ENCODE data around the gene GCH1. TPM values are rescaled to one million over a fixed set of nuclear protein-coding genes. Genes with fewer than 3 reads are reported as not detected.
"Not testable (repeated sequence)": the region's sequence is repeated elsewhere in the genome, so short reads cannot be mapped to it uniquely, and the experiment has no call there.

GCH1 gene
- total RNA-seq, 4 donors from 2014 or later: 9.5 to 24.1 (median 15.4) TPM

DNA sequence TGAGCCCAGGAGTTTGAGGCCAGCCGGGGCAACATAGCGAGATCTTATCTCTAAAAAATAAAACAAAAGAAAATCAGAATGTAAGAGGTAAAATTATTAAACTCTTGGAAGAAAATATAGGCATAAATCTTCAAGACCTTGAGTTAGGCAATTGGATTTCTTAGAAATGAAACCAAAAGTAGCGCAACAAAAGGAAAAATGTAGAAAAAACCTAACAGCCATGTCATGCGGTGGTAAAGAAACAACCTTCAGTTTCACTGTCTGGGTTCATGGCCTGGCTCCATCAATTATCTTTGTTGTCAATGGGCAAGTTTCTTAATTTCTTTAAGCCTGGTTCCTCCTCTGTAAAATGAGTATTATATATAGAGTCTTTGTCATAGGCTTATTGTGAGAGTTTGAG is 5.6 kb upstream of the GCH1 start:
- no peak overlapping the region for H3K4me3 ChIP-seq (ENCODE audit: low read depth, poor library complexity, severe bottlenecking)
- DNase-seq (ENCODE audit: low spot score in 2 of 2): no peak
- 84 to 91% methylated on average over 4 of the region's 4 CpGs for WGBS, 2 donors
- TF ChIP-seq POLR2A (IDR thresholded peaks at IDR 0.05): no peak
- no peak for TF ChIP-seq CTCF (IDR thresholded peaks at IDR 0.05)
- intact Hi-C loops (cut with DNase I; ENCODE audit: low total_unique reads): no loop called here

DNA sequence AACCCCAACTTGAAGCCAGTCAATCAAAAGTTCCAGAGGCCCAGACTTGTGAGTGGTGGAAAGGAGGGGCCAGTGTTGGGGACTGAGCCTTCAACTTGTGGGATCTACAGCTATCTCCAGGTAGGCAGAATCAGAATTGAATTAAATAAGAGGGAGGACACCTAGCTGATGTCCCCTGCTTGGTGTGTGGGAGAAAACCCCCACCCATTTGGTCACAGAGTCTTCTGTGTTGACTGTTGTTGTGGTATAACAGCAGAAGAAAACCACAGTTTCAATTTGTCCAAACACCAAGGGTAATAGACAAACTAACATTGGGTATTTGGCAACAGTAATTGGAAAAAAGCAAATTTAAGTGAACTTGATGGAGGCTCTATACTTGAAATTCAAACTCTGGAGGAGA is 3.4 kb upstream of the GCH1 start:
- DNase-seq (ENCODE audit: low spot score in 2 of 2): no peak
- intact Hi-C loops (cut with DNase I; ENCODE audit: low total_unique reads): no loop called here
- no peak for TF ChIP-seq POLR2A (IDR thresholded peaks at IDR 0.05)
- no peak for TF ChIP-seq CTCF (IDR thresholded peaks at IDR 0.05)
- no peak overlapping the region for H3K4me3 ChIP-seq (ENCODE audit: low read depth, poor library complexity, severe bottlenecking)

DNA sequence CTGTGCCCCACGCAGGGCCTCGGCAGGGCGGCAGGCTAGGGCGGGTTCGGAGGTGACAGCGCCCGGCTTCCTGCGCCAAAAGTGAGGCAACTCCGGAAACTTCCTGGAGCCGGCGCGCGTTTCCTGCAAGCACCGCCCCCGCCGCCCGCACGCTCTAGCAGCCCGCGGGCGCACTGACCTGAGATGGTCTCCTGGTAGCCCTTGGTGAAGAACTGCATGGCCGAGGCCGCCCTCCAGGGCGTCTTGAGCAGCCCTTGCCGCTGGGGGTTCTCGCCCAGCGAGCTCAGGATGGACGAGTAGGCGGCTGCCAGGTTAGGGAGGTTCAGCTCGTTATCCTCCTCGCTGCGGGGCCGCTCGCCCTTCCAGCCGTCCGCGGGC is 494 bp downstream of the GCH1 start:
- TF ChIP-seq CTCF (IDR thresholded peaks at IDR 0.05): no peak
- TF ChIP-seq POLR2A (IDR thresholded peaks at IDR 0.05): no peak
- WGBS, 2 donors: 1% methylated on average over 26 of the region's 37 CpGs; no CpG with 5 or more reads in 1 of the 2 donors
- intact Hi-C loops (cut with DNase I; ENCODE audit: low total_unique reads): no loop called here
- DNase-seq (ENCODE audit: low spot score in 2 of 2): peak; percentile 58 to 95
- peak overlapping the region; percentile 89 for H3K4me3 ChIP-seq (ENCODE audit: low read depth, poor library complexity, severe bottlenecking)

DNA sequence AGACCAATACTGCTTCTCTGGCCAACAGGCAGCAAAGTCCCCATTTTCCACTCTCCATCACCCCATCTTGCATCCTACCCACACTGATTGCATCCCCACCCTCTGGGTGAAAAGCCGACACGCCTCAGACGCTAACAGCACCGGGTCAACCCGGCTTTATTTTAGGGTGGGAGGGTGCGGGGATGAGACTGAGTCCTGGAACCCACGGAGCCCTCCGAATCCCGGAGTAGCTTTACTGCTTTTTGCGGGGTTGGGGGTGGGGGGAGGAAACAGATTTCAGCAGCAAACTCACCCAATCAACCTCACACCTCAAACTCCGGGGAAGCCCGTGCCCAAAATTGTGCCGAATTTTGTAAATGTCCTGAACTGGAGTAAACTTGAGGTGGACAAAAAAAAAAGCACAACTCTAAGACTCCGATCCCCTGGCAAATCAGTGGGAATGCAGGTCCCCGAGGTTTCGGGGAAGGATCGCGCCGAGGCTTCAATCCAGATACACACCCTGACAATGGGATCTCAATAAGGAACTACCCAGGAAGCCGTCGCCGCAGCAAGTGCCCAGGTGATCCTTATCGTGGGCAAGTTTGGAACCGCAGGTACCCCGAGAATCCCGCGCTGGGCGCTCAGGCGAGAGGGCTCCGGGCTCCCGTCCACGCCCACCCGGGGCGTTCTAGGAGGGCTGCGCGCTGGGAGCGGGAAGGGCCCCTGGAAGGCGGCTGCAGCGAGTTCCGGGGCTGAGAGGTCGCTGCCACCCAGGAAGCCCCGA is 1.1 kb downstream of the GCH1 start:
- WGBS, 2 donors: 1 to 4% methylated on average over 28 to 33 of the region's 42 CpGs
- intact Hi-C loops (cut with DNase I; ENCODE audit: low total_unique reads): no loop called here
- DNase-seq (ENCODE audit: low spot score in 2 of 2): no peak
- TF ChIP-seq CTCF (IDR thresholded peaks at IDR 0.05): no peak
- no peak for TF ChIP-seq POLR2A (IDR thresholded peaks at IDR 0.05)
- peak overlapping the region; percentile 89 for H3K4me3 ChIP-seq (ENCODE audit: low read depth, poor library complexity, severe bottlenecking)

GRCh38 chr14:54899573-54899972 is 3.1 kb downstream of the GCH1 start:
- no peak overlapping the region for H3K4me3 ChIP-seq (ENCODE audit: low read depth, poor library complexity, severe bottlenecking)
- no peak for TF ChIP-seq POLR2A (IDR thresholded peaks at IDR 0.05)
- TF ChIP-seq CTCF (IDR thresholded peaks at IDR 0.05): no peak
- intact Hi-C loops (cut with DNase I; ENCODE audit: low total_unique reads): no loop called here
- DNase-seq (ENCODE audit: low spot score in 2 of 2): no peak
- 95 to 97% methylated on average over 5 of the region's 5 CpGs for WGBS, 2 donors

GRCh38 chr14:54897809-54898555 is 4.6 kb downstream of the GCH1 start:
- intact Hi-C loops (cut with DNase I; ENCODE audit: low total_unique reads); H3K4me3 ChIP-seq (ENCODE audit: low read depth, poor library complexity, severe bottlenecking); DNase-seq (ENCODE audit: low spot score in 2 of 2): not testable (repeated sequence)
- 81 to 88% methylated on average over 5 of the region's 5 CpGs for WGBS, 2 donors

Data from lower leg skin (tissue), 4 donors.